Esophagus squamous epithelium (tissue), 5 donors: ENCODE data around the gene LMX1B. TPM values are rescaled to one million over a fixed set of nuclear protein-coding genes. Genes with fewer than 3 reads are reported as not detected.

ENCODE experiments used
- DNase-seq: peaks from one replicate; lab custom pipeline; 2025; lab: John Stamatoyannopoulos, UW
- H3K27ac ChIP-seq, 4 donors: fragments of 200-600 bp; sonication (generic); one replicate each; pipeline ENCODE4 v1.5.1; 2016 to 2019; ENCODE audit warnings: mild to moderate bottlenecking in 1 of 4
- H3K27me3 ChIP-seq, 4 donors: fragments of 200-600 bp; sonication (generic); 1 replicate in 3 of 4; 2 replicates in 1 of 4; pipeline versions ENCODE4 v1.5.1 to v1.6.0; 2017 to 2021; ENCODE audit warnings: antibody characterized with exemption in 1 of 4
- H3K36me3 ChIP-seq, 3 donors: fragments of 200-600 bp; sonication (generic); one replicate each; pipeline ENCODE4 v1.5.1; 2016 to 2019
- H3K4me1 ChIP-seq, 3 donors: fragments of 200-600 bp; sonication (generic); one replicate each; pipeline ENCODE4 v1.5.1; 2017 to 2019
- H3K4me3 ChIP-seq, 4 donors: fragments of 200-600 bp; sonication (generic); 1 replicate in 3 of 4; 2 replicates in 1 of 4; pipeline ENCODE4 v1.5.1; 2016 to 2019; ENCODE audit warnings: mild to moderate bottlenecking in 2 of 4, moderate library complexity in 1 of 4
- H3K9me3 ChIP-seq, 3 donors: fragments of 200-600 bp; sonication (generic); one replicate each; pipeline ENCODE4 v1.5.1; 2016 to 2019
- CTCF ChIP-seq, 6 experiments: fragments of 450-650 bp in 4 of 6; fragments of 200-600 bp in 2 of 6; sonication (generic) in 2 of 6; IDR thresholded peaks; one replicate each; pipeline ENCODE4 v1.5.1; 2016 to 2019; ENCODE audit warnings: antibody characterized with exemption in 6 of 6, mild to moderate bottlenecking in 4 of 6, moderate library complexity in 4 of 6
- POLR2A ChIP-seq, 4 donors: fragments of 450-650 bp; IDR thresholded peaks; one replicate each; pipeline ENCODE4 v1.6.1; 2017; ENCODE audit warnings: antibody characterized with exemption in 4 of 4, mild to moderate bottlenecking in 4 of 4, moderate library complexity in 3 of 4
- WGBS, 2 donors: methylation state at CpG; one replicate each; pipeline ENCODE4 v1.1.5; 2018; 5-methylcytosine and 5-hydroxymethylcytosine counted together
- intact Hi-C: fragments of 100-400 bp; cut with DNase I; formaldehyde crosslinking; loops from one replicate; pipeline ENCODE4 v1.15.0; 2022
- total RNA-seq, 4 donors: library from RNA; depleted of rRNA; stranded (reverse); fragments of >200 nt; gene quantifications; one replicate each; pipeline ENCODE4 v1.1.0, GENCODE V29; 2016
- donor health status: DM: yes; HTN: yes; CAD: no.

LMX1B gene
- total RNA-seq, 4 donors from 2014 or later, result 0.23 TPM; not detected in 3

GRCh38 chr9:126628969-126629674, 15.4 kb downstream of the LMX1B start:
- no peaks in the 10 kb centered on the region for H3K36me3 ChIP-seq
- 30 to 40% methylated on average over 5 to 11 of the region's 11 CpGs for WGBS, 2 donors
- H3K27ac ChIP-seq, result no peak overlapping the region
- H3K9me3 ChIP-seq, result no peaks in the 10 kb centered on the region
- TF ChIP-seq POLR2A (IDR thresholded peaks at IDR 0.05) (no peak), CTCF (IDR thresholded peaks at IDR 0.05) (no peak)
- no peak overlapping the region for H3K4me3 ChIP-seq
- intact Hi-C loops, result no loop called here
- peaks cover 4 to 100% (median 31%) of the 10 kb centered on the region in 4 donors for H3K27me3 ChIP-seq
- H3K4me1 ChIP-seq, result peaks cover 17 to 33% (median 18%) of the 10 kb centered on the region in 3 donors
- DNase-seq, result no peak

DNA sequence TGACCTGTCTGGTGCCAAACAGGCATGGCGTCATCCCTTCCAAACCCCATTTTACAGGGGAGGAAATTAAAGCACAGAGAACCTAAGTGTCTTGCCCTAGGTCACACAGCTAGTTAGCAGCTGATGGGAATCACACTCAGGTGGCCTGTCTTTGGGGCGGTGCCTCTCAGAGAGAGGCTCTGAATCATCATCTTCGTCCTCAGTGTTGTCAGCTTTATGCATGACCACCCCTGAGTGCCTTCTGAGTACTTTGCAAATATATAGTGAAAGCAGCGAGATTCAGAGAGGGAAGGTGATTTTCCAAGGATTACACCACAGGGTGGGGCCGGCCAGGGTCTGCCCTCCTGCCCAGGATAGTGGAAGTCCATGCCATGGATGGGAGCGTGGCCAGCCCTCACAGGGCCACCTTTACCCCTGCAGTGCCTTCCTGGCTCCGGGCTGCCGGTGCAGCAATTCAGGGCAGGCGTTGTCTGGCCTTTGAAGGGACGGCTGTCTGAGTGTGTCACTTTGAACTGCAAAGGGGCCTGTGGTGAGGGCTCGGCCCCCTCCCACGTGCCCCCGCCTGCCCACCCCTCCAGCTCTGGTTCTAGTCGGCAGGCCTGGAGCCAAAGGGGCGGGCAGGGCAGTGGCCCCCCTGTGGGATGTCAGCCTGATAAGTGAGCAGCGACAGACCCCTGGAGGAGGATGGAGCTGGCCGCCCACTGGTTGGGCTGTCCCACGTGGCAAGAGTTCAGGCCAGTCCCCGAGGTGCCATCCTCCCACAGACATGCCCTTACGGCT, 16.9 kb downstream of the LMX1B start:
- Histone ChIP-seq H3K27ac (no peak overlapping the region), H3K4me3 (no peak overlapping the region), H3K9me3 (no peaks in the 10 kb centered on the region), H3K4me1 (peaks cover 10 to 18% (median 10%) of the 10 kb centered on the region in 3 donors), H3K36me3 (no peaks in the 10 kb centered on the region), H3K27me3 (peaks cover 3 to 99% (median 15%) of the 10 kb centered on the region in 4 donors)
- no peak for TF ChIP-seq POLR2A (IDR thresholded peaks at IDR 0.05)
- intact Hi-C loops, result no loop called here
- DNase-seq, result no peak
- WGBS, 2 donors, result 23 to 40% methylated on average over 1 to 13 of the region's 20 CpGs

GRCh38 chr9:126631254-126631653, 17.5 kb downstream of the LMX1B start:
- no peaks in the 10 kb centered on the region for H3K36me3 ChIP-seq
- peaks cover 4 to 12% (median 4%) of the 10 kb centered on the region in 3 donors for H3K4me1 ChIP-seq
- no peak overlapping the region for H3K27ac ChIP-seq
- 13 to 33% methylated on average over 3 to 6 of the region's 6 CpGs for WGBS, 2 donors
- peaks cover 0 to 99% (median 9%) of the 10 kb centered on the region in 4 donors for H3K27me3 ChIP-seq
- no peak for TF ChIP-seq CTCF (IDR thresholded peaks at IDR 0.05)
- no peak for TF ChIP-seq POLR2A (IDR thresholded peaks at IDR 0.05)
- no peak overlapping the region for H3K4me3 ChIP-seq
- no peak for DNase-seq
- no peaks in the 10 kb centered on the region for H3K9me3 ChIP-seq
- intact Hi-C loops, result no loop called here

DNA sequence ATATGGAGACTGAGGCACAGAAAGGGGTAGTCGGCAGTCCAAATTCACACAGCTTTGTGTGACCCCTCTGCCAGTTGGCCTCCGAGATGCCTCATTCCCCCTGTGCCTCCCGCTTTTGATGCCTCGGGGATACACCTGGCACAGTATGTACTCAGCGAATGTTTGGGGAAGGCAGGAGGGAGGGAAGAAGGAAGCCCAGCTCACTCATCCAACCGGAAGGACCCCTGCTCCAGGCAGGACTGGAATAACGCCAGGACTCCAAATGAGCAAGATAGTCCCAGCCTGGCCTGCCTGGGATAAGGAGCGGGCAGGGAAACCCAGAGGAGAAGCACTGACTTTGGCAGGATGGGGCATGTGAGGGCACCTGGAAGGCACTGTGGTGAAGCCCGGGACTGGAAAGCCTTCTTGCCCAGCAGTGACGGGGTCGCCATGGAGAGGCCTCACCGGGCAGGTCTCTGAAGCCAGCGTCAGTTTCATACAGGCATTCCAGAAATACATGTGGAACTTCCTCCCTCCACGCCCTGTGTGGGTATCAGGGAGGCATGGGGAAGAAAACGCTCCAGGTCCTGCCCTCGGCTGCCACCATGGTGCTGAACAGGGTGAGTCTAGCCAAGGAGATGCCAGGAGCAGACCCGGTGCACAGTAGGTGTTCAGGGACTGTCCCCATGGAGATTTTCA, 20.3 kb downstream of the LMX1B start:
- no peak overlapping the region for H3K4me3 ChIP-seq
- no peak overlapping the region for H3K27ac ChIP-seq
- peaks cover 0 to 99% (median 12%) of the 10 kb centered on the region in 4 donors for H3K27me3 ChIP-seq
- H3K36me3 ChIP-seq, result no peaks in the 10 kb centered on the region
- DNase-seq, result no peak
- no peak for TF ChIP-seq CTCF (IDR thresholded peaks at IDR 0.05)
- TF ChIP-seq POLR2A (IDR thresholded peaks at IDR 0.05), result no peak
- no peaks in the 10 kb centered on the region for H3K9me3 ChIP-seq
- 43 to 46% methylated on average over 6 to 14 of the region's 17 CpGs for WGBS, 2 donors
- H3K4me1 ChIP-seq, result peaks cover 0 to 18% (median 3%) of the 10 kb centered on the region in 3 donors
- intact Hi-C loops, result no loop called here

GRCh38 chr9:126635061-126635460, 21.3 kb downstream of the LMX1B start:
- H3K4me3 ChIP-seq, result no peak overlapping the region
- H3K9me3 ChIP-seq, result no peaks in the 10 kb centered on the region
- no peak overlapping the region for H3K27ac ChIP-seq
- 61% methylated on average over 6 of the region's 8 CpGs; no CpG with 5 or more reads in 1 of the 2 donors for WGBS, 2 donors
- H3K27me3 ChIP-seq, result peaks cover 3 to 99% (median 14%) of the 10 kb centered on the region in 4 donors
- no peak for DNase-seq
- peaks cover 0 to 19% (median 3%) of the 10 kb centered on the region in 3 donors for H3K4me1 ChIP-seq
- TF ChIP-seq CTCF (IDR thresholded peaks at IDR 0.05), result no peak
- H3K36me3 ChIP-seq, result no peaks in the 10 kb centered on the region
- intact Hi-C loops, result no loop called here
